Kidney epithelial cell (primary cell): ENCODE data around the gene PTCD1. TPM values are rescaled to one million over a fixed set of nuclear protein-coding genes. Genes with fewer than 3 reads are reported as not detected.

Source experiments
- DNase-seq: peaks from one replicate; pipeline ENCODE4 v3.0.0-alpha.2; 2010; ENCODE audit warnings: low read depth
- H3K27me3 ChIP-seq: 2 replicates; pipeline ENCODE4 v1.6.0; 2011; ENCODE audit warnings: low read length; ENCODE audit not compliant: control insufficient read depth, insufficient read depth
- H3K36me3 ChIP-seq: 2 replicates; pipeline ENCODE4 v1.5.1; 2011; ENCODE audit warnings: low read length; ENCODE audit not compliant: control insufficient read depth, insufficient read depth
- H3K4me3 ChIP-seq: 2 replicates; pipeline ENCODE4 v1.5.1; 2011; ENCODE audit warnings: low read depth, mild to moderate bottlenecking, control low read depth, low read length
- CTCF ChIP-seq: IDR thresholded peaks from 2 replicates; pipeline ENCODE4 v1.5.1; 2011; ENCODE audit warnings: mild to moderate bottlenecking, moderate library complexity, low read length, control low read depth, inconsistent platforms; ENCODE audit not compliant: insufficient read depth, poor library complexity, severe bottlenecking
- total RNA-seq: library from RNA; depleted of rRNA; stranded (reverse); fragments of >200 nt; gene quantifications from 2 replicates; pipeline ENCODE4 v1.2.3, GENCODE V29; 2015

Gene PTCD1
- total RNA-seq, 1 donor from 2014 or later = 5.6 TPM

- DNase-seq = no peak
- Histone ChIP-seq H3K36me3 (peaks cover 3% of the 10 kb centered on the region), H3K4me3 (no peak overlapping the region), H3K27me3 (no peaks in the 10 kb centered on the region)
- TF ChIP-seq CTCF = no peak
These were observed 28.0 kb downstream of the PTCD1 start for GRCh38 chr7:99410635-99411034.

- no peaks in the 10 kb centered on the region for H3K27me3 ChIP-seq
- TF ChIP-seq CTCF = no peak
- DNase-seq = no peak
- peak overlapping the region; percentile 99 for H3K4me3 ChIP-seq
- H3K36me3 ChIP-seq = peaks cover 3% of the 10 kb centered on the region
These were observed 28.8 kb downstream of the PTCD1 start for GRCh38 chr7:99409806-99410205.

GRCh38 chr7:99409192-99409572 is 29.4 kb downstream of the PTCD1 start:
- no peak for DNase-seq
- H3K36me3 ChIP-seq = peaks cover 3% of the 10 kb centered on the region
- no peak for TF ChIP-seq CTCF

GRCh38 chr7:99408379-99409191 is 30.0 kb downstream of the PTCD1 start, which contains the start of the genes BUD31 and PDAP1:
TSS of gene BUD31 (plus strand) at chr7:99408969. CDS start at chr7:99411093, 2,124 bp downstream.
TSS of gene PDAP1 (minus strand) at chr7:99408597. CDS start at chr7:99408548, 49 bp downstream.
- peaks cover 3% of the 10 kb centered on the region for H3K36me3 ChIP-seq
- TF ChIP-seq CTCF = no peak
- DNase-seq = peak; percentile 81
- no peaks in the 10 kb centered on the region for H3K27me3 ChIP-seq
- peak within 1 kb of the TSS; percentile 99 for H3K4me3 ChIP-seq

More at GRCh38 chr7:99409192-99409572, 29.4 kb downstream of the PTCD1 start:
- H3K27me3 ChIP-seq = no peaks in the 10 kb centered on the region
- H3K4me3 ChIP-seq = peak overlapping the region; percentile 99

GRCh38 chr7:99407872-99408378 is 30.7 kb downstream of the PTCD1 start:
- peak overlapping the region; percentile 99 for H3K4me3 ChIP-seq
- peaks cover 2% of the 10 kb centered on the region for H3K36me3 ChIP-seq
- no peak for DNase-seq
- H3K27me3 ChIP-seq = no peaks in the 10 kb centered on the region
- TF ChIP-seq CTCF = no peak
